GM12891 (cell line): ENCODE results near the gene ATP5MC2.

Experiments
- PAX5 ChIP-seq: IDR thresholded peaks from 2 replicates; pipeline ENCODE4 v1.6.1; 2011; ENCODE audit warnings: low read length, moderate library complexity, mild to moderate bottlenecking; ENCODE audit not compliant: insufficient read depth, severe bottlenecking
- POLR2A ChIP-seq: IDR thresholded peaks from 2 replicates; pipeline ENCODE4 v1.6.1; 2011; ENCODE audit warnings: low read depth, low read length, control low read depth
- POLR2AphosphoS5 ChIP-seq: IDR thresholded peaks from 2 replicates; pipeline ENCODE4 v1.6.1; 2011; ENCODE audit warnings: low read depth, low read length, control low read depth
- POU2F2 ChIP-seq: IDR thresholded peaks from 2 replicates; pipeline ENCODE4 v1.6.1; 2011; ENCODE audit warnings: low read depth, mild to moderate bottlenecking, control low read depth, low read length, moderate library complexity
- SPI1 ChIP-seq: IDR thresholded peaks from 2 replicates; pipeline ENCODE4 v1.6.1; 2011; ENCODE audit warnings: low read depth, low read length, control low read depth
- TAF1 ChIP-seq: IDR thresholded peaks from 2 replicates; pipeline ENCODE4 v1.6.1; 2011; ENCODE audit warnings: low read depth, low read length, control low read depth

GRCh38 chr12:53703756-53704155, 27.9 kb upstream of the ATP5MC2 start:
- TF ChIP-seq TAF1 (no peak), POLR2AphosphoS5 (no peak), POLR2A (no peak), PAX5 (no peak), POU2F2 (no peak), SPI1 (no peak)
